Activated T-helper 2 cell treated with anti-CD3 and anti-CD28 coated beads, Interferon-gamma antibody, Interleukin-2, Interleukin-4, amounts not matched to agents 10 μg/mL and 5 μg/mL and 100 μg/mL, durations not matched to agents 14 hours and 24 hours and 36 hours (primary cell): ENCODE results near the gene ZNF385A. TPM values are rescaled to one million over a fixed set of nuclear protein-coding genes. Genes with fewer than 3 reads are reported as not detected.

Source experiments
- DNase-seq: peaks from one replicate; pipeline ENCODE4 v3.0.0; 2021; ENCODE audit warnings: low spot score
- H3K27ac Mint-ChIP-seq: one replicate; pipeline ENCODE4 v1.8.0; 2021; ENCODE audit warnings: mixed read lengths
- H3K27me3 Mint-ChIP-seq: one replicate; pipeline ENCODE4 v1.8.0; 2021; ENCODE audit warnings: low read depth, mixed read lengths
- H3K36me3 Mint-ChIP-seq: one replicate; pipeline ENCODE4 v1.8.0; 2021; ENCODE audit warnings: low read depth, mixed read lengths
- H3K4me1 Mint-ChIP-seq: one replicate; pipeline ENCODE4 v1.8.0; 2021; ENCODE audit warnings: low read depth, mixed read lengths
- H3K4me3 Mint-ChIP-seq: one replicate; pipeline ENCODE4 v1.8.0; 2021; ENCODE audit warnings: low read depth, mild to moderate bottlenecking, moderate library complexity, mixed read lengths
- H3K9me3 Mint-ChIP-seq: one replicate; pipeline ENCODE4 v1.8.0; 2021; ENCODE audit warnings: mixed read lengths
- intact Hi-C: fragments of 100-400 bp; cut with micrococcal nuclease; formaldehyde crosslinking; loops from one replicate; pipeline ENCODE4 v1.15.1; 2023
- total RNA-seq: library from RNA; stranded (reverse); gene quantifications from 2 replicates; pipeline ENCODE4 v1.2.3, GENCODE V29; 2022

ZNF385A gene
- total RNA-seq, 1 donor from 2014 or later = 0.78 TPM

DNA sequence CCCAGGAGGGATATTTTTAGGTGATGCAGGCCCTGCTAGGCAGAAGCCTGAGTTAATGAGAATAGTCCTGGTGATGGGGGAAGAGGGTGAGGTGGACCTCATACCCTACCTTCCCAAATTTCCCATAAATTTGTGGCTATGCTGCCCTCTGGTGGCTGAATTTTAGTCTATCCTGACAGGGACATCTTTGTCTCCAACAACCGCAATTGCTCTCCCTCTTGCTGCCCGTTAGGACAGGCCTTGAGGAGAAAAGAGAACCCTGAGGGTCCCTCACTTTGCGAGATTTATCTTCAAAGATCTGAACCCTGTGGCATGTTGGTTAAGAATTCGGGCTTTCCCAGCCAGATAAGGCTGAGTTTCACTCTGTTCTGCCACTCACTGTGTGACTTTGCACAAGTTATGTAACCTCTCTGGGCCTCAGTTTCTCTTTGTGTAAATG lies 9.8 kb upstream of the ZNF385A start:
- DNase-seq = no peak
- Mint-ChIP-seq H3K9me3 (no peaks in the 10 kb centered on the region), H3K27me3 (no peaks in the 10 kb centered on the region), H3K4me3 (no peak overlapping the region), H3K27ac (no peak overlapping the region), H3K4me1 (peaks cover 13% of the 10 kb centered on the region), H3K36me3 (peaks cover 53% of the 10 kb centered on the region)
- intact Hi-C loops = no loop called here

DNA sequence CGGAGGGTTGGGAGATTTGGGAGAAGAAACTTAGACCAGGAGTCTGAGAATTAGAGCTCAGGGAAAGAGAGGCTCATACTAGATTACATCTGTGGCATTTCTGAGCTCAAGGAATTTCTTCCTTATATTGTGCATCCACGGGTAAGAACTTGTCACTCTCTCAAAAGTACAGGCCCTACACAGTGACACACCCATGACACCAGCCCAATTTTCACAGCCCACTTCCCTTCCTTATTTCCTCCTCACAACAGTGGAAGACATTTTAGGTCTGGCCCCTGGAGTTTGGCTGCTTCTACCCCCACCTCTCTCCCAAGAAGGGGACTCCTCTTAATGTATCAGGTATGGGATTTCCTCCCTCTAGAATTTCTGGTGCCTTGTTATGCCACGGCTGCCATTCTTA lies 9.2 kb upstream of the ZNF385A start:
- H3K4me1 Mint-ChIP-seq = peaks cover 13% of the 10 kb centered on the region
- intact Hi-C loops = no loop called here
- DNase-seq = no peak
- no peaks in the 10 kb centered on the region for H3K9me3 Mint-ChIP-seq
- H3K27ac Mint-ChIP-seq = no peak overlapping the region
- peaks cover 51% of the 10 kb centered on the region for H3K36me3 Mint-ChIP-seq
- H3K27me3 Mint-ChIP-seq = no peaks in the 10 kb centered on the region
- no peak overlapping the region for H3K4me3 Mint-ChIP-seq

DNA sequence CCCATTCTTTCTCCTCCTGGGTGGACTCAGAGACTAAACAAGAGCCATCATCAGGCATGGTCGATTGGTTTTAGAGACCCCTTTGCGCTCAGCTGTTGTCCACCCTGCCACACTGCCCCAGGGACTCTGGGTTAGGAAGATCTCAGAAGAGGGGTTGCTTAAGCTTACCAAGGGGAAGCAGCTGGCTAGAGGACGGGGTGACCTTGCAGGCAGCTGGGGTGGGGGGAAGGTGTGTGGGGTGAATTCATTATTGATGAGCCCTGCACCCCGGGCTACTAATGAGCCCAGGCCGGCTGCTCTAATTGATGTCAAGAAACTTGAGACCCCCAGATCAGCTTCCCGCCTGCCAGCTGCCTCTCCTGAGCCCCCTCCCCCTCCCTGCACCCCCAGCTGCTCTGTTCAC lies 8.7 kb upstream of the ZNF385A start:
- Mint-ChIP-seq H3K27ac (no peak overlapping the region), H3K27me3 (no peaks in the 10 kb centered on the region), H3K9me3 (no peaks in the 10 kb centered on the region), H3K4me1 (peaks cover 13% of the 10 kb centered on the region), H3K36me3 (peaks cover 47% of the 10 kb centered on the region), H3K4me3 (no peak overlapping the region)
- DNase-seq = no peak
- intact Hi-C loops = no loop called here

DNA sequence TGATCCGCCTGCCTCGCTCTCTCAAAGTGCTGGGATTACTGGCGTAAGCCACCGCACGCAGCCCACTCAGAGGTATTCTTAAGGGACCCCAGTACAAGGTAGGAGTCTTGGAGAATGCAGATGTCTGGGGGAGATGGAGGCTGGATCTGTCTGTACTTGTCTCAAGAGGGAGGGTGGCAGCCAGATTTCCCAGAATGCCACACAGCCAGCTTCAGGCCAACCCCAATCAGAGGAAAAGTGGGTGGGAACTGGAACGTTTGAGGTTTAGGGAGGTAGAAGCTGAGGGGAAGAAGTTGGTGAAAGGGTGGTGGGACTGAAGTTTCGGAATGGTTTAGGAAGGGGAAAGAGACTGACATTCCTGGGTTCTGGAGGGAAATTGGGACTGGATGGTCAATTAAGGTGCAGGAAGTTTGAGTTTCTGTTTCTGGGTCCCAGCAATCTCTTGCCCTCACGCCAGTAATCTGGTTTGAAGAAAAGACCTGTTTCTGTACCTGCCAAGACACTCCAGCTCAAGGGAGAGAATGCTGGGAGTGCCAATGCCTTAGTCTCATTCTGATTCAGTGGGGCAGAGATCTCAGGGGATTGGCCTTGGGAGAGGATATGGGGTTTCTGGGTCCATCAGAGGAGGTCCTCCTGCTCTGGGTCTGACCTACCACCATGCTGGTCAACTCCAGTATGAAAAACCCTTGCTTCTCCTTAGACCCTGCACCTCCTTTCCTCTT lies 8.1 kb upstream of the ZNF385A start:
- no peaks in the 10 kb centered on the region for H3K9me3 Mint-ChIP-seq
- intact Hi-C loops = no loop called here
- H3K27ac Mint-ChIP-seq = no peak overlapping the region
- peaks cover 41% of the 10 kb centered on the region for H3K36me3 Mint-ChIP-seq
- DNase-seq = no peak
- H3K27me3 Mint-ChIP-seq = no peaks in the 10 kb centered on the region
- H3K4me3 Mint-ChIP-seq = no peak overlapping the region
- peaks cover 13% of the 10 kb centered on the region for H3K4me1 Mint-ChIP-seq

DNA sequence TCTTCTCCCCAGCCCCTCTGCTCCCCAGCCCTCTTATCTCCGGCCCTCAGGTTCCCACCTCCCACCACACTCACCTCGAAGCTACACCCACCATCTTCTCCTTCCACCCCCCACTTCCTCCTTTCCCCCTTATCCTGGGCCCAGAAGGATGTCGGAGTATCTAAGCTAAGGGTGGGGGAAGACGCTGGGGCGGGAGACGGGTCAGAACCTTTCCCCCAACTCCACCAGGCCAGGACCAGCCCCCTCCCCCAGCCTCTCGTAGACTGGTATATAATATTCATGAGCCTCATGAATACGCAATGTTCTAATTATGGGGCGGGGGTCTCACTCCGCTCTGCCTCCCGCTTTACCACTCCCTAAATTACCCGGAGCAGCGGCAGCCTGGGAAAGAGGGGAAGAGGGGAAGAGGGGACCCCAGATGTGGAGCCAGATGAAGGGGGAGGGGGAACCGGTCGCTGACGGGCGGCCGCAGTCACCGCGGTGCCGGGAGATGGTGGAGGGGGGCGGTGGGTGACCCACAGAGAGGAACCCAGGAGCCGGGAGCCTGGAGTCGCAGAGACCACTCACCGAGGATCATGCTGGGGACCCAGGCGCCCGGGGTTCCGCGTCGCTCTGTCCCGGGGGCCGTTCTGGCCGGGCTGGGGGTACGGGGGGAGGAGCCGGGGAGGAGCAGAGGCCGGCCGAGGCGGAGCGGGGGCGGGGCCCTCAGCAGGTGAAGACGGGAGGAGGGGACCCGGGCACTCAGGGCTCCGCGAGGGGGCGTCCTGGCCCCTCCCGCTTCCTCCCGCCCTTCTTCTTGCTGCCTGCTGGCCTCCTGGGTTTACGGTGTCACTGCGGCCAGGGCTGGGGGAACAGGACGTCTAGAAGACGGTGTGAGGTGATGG lies 6.4 kb upstream of the ZNF385A start:
- Mint-ChIP-seq H3K9me3 (no peaks in the 10 kb centered on the region), H3K36me3 (peaks cover 26% of the 10 kb centered on the region), H3K27me3 (no peaks in the 10 kb centered on the region), H3K4me1 (peaks cover 19% of the 10 kb centered on the region), H3K4me3 (peak overlapping the region; percentile 47), H3K27ac (no peak overlapping the region)
- intact Hi-C loops = no loop called here
- DNase-seq = peak; percentile 46

DNA sequence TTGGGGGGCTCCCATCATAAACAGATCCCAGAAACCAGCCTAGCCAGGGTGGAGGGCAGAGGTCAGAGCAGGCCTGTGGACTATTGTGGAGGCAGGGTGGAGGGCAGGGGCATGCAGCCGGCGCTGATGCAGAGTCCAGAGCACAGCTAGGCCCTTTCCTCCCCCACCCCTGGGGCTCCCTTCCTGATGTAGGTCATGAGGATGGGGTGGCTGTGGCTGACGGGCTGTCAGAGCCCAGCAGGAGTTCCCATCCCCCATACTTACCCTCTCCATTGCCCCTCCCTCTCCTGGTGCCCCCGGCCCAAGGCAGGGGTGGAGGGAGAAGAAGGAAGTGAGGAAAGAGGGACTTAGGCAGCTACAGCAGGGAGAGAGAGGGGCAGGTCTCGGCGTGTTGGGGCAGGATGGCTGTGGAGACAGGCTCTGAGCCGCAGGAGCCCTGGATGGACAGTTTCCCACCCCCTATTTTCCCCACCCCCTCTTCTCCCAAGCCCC lies 5.7 kb upstream of the ZNF385A start:
- Mint-ChIP-seq H3K9me3 (no peaks in the 10 kb centered on the region), H3K36me3 (peaks cover 21% of the 10 kb centered on the region), H3K27me3 (no peaks in the 10 kb centered on the region), H3K4me1 (peaks cover 19% of the 10 kb centered on the region), H3K27ac (no peak overlapping the region), H3K4me3 (no peak overlapping the region)
- intact Hi-C loops = no loop called here
- DNase-seq = no peak

DNA sequence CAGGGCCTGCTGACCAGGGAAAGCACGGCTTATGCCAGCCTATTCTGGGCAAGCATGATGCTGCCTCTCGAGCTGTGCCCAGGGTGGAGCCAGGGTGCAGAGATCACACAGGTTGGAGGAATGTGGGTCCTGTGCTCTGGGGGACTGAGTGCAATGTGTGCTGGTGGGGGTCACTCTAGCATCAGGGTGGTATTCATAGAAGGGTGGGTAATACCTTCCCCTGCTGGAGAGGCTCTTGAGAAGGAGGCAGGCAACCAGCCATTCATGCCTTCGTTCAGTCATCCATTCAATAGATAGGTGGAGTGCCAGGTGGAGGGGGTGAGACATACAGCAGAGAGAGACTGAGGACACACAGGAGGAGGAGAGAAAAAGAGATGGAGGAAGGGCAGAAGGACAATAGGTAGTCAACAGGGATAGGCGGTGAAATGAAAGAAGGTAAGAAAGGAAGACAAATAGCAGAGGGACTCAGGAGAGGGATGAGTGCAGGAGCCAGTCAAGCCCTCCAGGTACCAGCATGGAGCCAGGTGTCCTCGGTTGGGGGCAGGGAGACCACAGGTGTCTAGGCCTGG lies 5.2 kb upstream of the ZNF385A start:
- Mint-ChIP-seq H3K4me3 (no peak overlapping the region), H3K4me1 (peaks cover 19% of the 10 kb centered on the region), H3K27me3 (no peaks in the 10 kb centered on the region), H3K9me3 (no peaks in the 10 kb centered on the region), H3K36me3 (peaks cover 16% of the 10 kb centered on the region), H3K27ac (no peak overlapping the region)
- intact Hi-C loops = no loop called here
- no peak for DNase-seq

DNA sequence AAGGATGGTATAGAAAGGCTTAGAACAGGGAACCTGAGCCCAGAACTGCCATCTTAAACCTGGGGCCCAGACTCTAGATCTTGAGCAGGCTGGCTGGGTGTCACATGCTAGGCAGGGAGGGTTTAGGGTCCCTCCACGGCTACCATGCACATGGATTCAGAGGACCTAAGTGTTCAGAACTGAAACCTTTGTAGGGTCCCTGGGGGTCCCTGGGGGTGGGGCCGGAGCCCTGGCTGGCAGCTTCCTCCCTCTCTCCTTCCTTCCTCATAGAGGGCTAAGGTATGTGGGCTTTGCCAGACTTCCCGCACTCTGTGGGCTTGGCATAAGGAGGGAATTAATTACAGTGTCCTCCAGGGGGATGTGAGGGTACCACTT lies 4.6 kb upstream of the ZNF385A start:
- Mint-ChIP-seq H3K27ac (no peak overlapping the region), H3K9me3 (no peaks in the 10 kb centered on the region), H3K4me1 (peaks cover 16% of the 10 kb centered on the region), H3K36me3 (peaks cover 11% of the 10 kb centered on the region), H3K27me3 (no peaks in the 10 kb centered on the region), H3K4me3 (no peak overlapping the region)
- DNase-seq = no peak
- intact Hi-C loops = no loop called here

DNA sequence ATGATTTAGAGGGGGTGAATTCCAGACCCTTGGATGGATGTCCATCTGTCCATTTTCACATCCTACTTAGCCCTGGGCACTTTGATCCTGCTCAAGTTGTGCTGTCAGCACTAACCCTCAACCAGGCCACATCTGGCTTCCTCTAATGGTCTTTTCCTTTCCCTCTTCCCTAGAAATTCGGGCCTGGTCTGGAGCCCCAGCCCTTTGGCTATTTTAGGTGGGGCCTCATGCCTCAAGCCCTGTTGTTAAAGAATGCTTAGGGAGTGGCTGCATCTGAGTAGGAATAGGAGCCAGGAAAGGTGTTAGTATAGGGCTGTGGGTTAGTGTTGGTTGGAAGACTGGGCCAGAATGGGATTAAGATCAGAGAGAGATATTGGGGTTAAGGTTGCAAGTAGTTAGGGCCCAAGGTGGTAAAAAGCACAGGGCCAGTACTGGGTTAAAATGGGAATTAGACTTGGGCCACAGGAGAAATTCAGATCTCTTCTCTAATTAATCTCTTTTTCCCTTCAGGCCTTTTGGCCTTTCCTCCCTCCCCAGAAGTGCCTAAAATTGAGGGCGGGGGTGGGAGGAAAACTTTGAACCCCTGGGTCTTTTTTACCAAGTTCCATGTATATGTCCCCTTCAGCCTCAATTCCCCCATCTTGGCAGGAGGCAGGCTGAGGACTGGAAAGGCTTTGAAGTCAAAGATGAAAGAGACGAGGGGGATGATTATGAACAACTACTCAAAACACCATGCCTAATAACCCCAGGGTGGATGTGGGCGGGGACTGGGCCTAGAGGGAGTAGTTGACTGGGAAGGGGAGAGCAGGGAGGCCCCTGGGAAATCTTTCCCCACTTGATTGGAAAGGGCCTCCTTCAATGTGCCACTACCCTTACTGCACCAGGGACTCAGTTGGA lies 4.0 kb upstream of the ZNF385A start:
- H3K4me3 Mint-ChIP-seq = no peak overlapping the region
- no peaks in the 10 kb centered on the region for H3K27me3 Mint-ChIP-seq
- H3K36me3 Mint-ChIP-seq = peaks cover 9% of the 10 kb centered on the region
- no peak for DNase-seq
- peaks cover 13% of the 10 kb centered on the region for H3K4me1 Mint-ChIP-seq
- intact Hi-C loops = no loop called here
- peak overlapping the region; percentile 7 for H3K27ac Mint-ChIP-seq
- H3K9me3 Mint-ChIP-seq = no peaks in the 10 kb centered on the region

DNA sequence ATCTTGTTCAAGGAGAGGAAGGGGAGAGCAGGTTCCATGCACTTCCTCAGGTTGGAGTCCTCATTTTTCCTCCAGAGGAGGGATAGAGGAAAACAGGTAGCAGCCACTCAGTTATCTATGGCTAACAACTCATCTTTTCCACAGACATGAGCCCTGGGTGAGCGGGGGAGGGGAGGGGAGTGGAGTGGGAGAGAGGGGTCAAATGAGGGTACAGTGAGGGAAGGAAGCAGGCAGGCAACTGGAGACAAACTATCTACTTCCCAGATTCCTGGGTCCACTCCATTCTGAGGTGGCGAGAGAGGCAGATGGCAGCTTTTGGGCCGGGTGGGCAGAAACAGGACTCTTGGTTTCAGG lies 2.6 kb upstream of the ZNF385A start:
- intact Hi-C loops = no loop called here
- no peak overlapping the region for H3K4me3 Mint-ChIP-seq
- H3K9me3 Mint-ChIP-seq = no peaks in the 10 kb centered on the region
- no peaks in the 10 kb centered on the region for H3K27me3 Mint-ChIP-seq
- peaks cover 5% of the 10 kb centered on the region for H3K36me3 Mint-ChIP-seq
- H3K4me1 Mint-ChIP-seq = peaks cover 16% of the 10 kb centered on the region
- no peak overlapping the region for H3K27ac Mint-ChIP-seq
- no peak for DNase-seq

DNA sequence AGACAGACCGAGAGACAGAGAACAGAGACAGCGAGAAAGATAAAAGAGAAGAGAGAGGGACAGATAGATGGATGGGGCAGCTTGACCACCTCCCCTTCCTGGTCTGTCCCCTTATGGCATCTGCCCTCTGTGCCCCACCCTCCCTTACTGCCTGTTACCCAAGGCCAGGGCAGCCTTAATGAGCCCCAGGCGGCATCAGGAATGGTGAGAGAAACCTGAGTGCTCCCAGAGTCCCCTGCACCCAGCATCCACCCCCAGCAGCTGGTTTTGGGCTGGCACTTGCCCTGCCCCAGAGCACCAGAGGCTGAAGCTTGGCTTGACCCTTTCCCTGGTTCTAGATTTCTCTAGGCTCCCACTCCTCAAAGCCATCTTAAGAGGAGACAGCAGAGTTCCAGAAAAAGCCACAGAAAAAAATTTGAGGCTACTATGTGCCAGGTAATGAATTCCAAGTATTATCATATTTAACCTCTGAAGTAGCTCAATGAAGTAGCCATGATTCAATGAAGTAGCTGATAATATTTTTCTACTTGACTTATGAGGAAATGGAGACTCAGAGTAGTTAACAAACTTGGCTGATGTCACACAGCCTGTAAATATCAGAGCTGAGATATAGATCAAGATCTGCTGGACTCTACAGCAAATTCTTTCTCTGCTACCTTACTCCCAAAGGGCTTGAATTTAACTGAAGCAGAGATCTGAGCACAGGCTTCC lies 2.0 kb upstream of the ZNF385A start:
- no peaks in the 10 kb centered on the region for H3K9me3 Mint-ChIP-seq
- H3K36me3 Mint-ChIP-seq = peaks cover under 1% of the 10 kb centered on the region
- no peaks in the 10 kb centered on the region for H3K27me3 Mint-ChIP-seq
- intact Hi-C loops = no loop called here
- H3K27ac Mint-ChIP-seq = no peak overlapping the region
- no peak for DNase-seq
- no peak overlapping the region for H3K4me3 Mint-ChIP-seq
- peaks cover 11% of the 10 kb centered on the region for H3K4me1 Mint-ChIP-seq
